GM18502 (cell line): ENCODE results near the gene FAM98B.

Experiments used
- ATAC-seq: cut with Tn5 transposase; IDR thresholded peaks from one replicate; pipeline ENCODE4 v1.9.1; 2021; ENCODE audit warnings: mild to moderate bottlenecking; ENCODE audit not compliant: unreplicated experiment, poor library complexity

FAM98B gene

DNA sequence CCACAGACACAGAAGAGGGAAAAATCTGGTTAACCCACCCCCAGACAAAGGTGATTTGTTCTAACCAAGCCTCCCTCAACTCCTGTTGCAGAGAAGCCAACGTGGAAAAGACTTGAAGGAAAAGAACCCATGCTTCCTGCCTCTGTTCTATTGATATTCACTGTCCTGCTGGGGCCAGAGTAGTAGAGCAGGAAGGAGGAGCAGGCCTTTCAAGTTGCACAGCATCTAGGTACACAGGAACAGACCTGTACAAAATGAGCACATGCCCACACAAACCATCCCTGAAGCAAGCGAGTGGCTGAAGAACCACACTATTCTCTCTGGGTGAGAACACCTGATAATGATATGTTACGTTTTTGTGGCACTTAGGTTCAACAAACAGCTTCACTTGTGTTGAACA lies 80.8 kb downstream of the FAM98B start:
- ATAC-seq = no peak

DNA sequence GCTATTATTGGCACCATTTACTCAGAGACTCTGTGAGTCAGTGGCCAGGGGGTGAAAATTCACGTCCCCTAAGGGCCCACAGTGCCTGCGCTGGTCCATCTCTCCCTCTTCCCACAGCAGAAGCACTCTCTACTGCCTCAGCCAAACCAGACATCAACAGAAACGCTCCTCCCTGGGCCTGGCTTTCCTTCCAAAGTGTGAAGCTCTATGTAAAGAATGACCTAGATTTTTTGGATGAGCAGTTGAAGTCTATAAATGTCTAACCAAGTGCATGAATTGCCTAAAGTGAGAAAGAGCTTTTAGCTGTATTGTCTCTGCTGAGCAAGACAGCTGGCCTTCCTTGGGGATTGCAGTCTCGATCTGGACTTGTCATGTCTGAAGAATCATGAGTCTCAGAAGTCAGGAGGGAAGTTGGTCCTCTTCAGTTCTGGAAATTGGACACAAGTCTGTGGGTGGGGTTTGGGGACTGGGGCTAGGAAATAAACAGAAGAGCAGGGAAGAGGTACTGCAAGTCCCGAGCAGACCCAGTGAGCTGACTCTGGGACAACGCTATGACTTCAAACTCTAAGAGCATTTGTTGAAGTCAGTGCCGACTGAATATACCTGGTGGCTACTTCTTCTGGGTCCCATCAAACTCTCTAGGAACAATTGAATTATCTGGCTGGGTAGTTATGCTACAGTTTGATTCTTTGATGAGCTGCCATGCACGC lies 81.7 kb downstream of the FAM98B start:
- ATAC-seq = no peak

DNA sequence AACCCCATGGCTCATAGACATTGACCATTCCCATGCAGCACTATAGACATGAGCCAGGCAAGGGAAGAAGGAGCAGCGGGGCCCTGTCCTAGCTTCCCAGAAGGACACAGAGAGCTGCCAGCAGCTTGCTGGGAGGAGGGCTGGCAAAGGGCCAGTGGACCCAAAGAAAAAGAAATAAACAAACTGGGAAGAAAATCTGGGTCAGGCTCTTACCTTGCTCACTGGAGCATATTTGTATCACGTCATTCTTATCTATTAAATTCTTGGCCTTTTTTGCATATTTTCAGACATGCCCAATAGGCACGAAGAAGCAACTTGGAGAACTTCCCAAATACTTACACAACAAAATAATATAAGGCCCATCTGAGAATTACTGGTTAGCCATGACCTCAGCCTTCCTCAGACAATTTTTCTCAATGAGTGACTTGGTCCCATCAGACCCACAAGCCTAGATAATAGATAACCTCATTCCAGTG lies 82.3 kb downstream of the FAM98B start:
- no peak for ATAC-seq
